Muscle of arm (tissue), 12 donors: ENCODE measurements around the gene GPS2. TPM values are rescaled to one million over a fixed set of nuclear protein-coding genes. Genes with fewer than 3 reads are reported as not detected.
"Not testable (repeated sequence)": the region's sequence is repeated elsewhere in the genome, so short reads cannot be mapped to it uniquely, and the experiment has no call there.

Experiments used
- DNase-seq: peaks from one replicate; pipeline ENCODE4 v3.0.0-alpha.2; 2013
- polyA plus RNA-seq, 12 donors: library from polyadenylated mRNA; unstranded; fragments of 120-200 nt; gene quantifications; one replicate each; pipeline ENCODE4 v1.2.1, GENCODE V29; 2013; ENCODE audit not compliant: insufficient read length in 12 of 12

Gene GPS2
- polyA plus RNA-seq, 12 donors, result 56.0 to 125 (median 60.5) TPM; not detected in 1

DNA sequence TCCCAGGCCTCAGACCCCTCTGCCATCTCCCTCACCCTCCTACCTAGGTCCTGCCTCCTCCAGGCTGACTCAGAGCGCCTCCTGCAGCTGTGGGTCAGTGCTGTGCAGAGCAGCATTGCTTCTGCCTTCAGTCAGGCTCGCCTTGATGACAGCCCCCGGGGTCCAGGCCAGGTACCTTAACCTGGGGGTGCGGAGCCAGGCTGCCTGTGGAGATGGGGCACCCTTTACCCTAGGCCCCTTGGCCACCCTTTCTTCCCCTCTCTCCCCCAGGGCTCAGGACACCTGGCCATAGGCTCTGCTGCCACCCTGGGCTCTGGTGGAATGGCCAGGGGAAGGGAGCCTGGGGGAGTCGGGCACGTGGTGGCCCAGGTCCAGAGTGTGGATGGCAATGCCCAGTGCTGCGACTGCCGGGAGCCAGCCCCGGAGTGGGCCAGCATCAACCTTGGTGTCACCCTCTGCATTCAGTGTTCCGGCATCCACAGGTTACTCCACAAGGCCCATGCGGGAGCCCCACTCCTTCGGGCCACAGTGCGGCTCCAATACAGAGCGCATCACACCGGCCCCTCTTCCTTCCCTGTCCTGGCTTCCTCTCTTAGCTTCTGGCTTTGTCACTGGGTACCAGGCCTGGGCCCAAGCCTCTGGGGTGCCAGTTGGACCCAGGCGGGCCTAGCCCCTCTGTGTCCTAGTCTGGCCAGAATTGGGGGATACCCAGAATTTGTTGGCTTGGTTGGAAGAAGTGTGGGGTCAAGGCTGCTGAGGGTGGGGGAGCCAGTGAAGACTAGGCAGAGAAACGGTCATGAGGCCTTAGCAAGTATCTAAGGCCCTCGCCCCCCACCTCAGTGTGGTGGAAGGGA, 31.8 kb upstream of the GPS2 start:
- no peak for DNase-seq

DNA sequence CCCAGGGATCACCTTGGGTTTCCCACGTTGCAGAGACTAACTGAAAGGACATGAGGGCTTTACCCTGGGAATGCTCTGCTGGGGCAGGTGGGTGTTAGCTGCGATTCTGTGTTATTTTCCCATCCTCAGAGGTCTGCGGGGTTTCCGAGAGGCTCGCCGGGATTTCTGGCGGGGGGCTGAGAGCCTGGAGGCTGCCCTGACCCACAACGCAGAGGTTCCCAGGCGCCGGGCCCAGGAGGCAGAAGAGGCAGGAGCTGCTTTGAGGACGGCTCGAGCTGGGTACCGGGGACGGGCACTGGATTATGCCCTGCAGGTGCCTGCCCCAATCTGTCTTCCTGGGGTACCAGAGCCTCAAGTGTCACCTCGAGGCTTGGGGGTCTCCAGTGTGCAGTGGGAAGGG, 28.1 kb upstream of the GPS2 start:
- no peak for DNase-seq

DNA sequence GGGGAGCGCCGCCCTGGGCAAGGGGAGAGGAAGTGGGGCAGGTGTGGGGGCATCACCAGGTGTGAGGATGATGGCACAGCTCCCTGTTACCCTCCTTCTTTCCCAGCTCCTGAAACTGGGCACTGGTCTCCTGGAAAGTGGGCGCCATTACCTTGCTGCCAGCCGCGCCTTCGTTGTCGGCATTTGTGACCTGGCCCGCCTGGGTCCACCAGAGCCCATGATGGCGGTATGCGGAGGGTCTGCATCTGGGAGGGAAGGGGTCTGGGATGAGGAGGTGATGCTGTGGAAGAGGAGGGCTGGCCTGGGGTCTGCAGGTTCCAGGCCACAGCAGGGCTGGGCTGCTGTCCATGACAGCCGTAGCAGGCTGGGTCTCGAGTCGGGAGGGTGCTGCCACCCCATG, 26.7 kb upstream of the GPS2 start:
- no peak for DNase-seq

DNA sequence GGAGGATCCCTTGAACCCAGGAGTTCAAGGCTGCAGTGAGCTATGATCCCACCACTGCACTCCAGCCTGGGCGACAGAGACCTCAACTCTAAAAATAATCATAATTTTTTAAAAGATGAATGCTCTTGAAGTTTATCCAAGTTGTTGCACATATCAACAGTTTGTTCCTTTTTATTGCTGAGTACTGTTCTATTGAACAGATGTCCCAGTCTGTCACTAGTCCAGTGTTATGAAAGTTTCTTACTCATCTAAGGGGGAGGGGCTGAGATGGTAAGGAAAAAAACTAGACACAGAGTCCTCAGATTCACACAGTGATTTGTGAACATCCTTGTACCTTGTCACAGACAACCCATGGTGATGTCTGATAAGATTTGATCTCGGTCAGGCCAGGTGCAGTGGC, 25.0 kb upstream of the GPS2 start:
- no peak for DNase-seq

DNA sequence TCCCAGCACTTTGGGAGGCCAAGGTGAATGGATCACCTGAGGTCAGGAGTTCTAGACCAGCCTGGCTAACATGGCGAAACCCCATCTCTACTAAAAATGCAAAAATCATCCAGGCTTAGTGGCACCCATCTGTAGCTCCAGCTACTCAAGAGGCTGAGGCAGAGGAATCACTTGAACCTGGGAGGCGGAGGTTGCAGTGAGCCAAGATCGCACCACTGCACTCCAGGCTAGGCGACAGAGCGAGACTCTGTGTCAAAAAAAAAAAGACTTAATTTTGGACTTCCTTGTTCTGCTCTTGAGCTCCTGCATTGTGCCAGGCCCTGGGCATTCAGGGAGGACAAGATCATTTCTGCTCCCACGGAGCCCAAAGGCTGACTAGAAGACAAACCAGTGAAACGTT, 22.4 kb upstream of the GPS2 start:
- not testable (repeated sequence) for DNase-seq

DNA sequence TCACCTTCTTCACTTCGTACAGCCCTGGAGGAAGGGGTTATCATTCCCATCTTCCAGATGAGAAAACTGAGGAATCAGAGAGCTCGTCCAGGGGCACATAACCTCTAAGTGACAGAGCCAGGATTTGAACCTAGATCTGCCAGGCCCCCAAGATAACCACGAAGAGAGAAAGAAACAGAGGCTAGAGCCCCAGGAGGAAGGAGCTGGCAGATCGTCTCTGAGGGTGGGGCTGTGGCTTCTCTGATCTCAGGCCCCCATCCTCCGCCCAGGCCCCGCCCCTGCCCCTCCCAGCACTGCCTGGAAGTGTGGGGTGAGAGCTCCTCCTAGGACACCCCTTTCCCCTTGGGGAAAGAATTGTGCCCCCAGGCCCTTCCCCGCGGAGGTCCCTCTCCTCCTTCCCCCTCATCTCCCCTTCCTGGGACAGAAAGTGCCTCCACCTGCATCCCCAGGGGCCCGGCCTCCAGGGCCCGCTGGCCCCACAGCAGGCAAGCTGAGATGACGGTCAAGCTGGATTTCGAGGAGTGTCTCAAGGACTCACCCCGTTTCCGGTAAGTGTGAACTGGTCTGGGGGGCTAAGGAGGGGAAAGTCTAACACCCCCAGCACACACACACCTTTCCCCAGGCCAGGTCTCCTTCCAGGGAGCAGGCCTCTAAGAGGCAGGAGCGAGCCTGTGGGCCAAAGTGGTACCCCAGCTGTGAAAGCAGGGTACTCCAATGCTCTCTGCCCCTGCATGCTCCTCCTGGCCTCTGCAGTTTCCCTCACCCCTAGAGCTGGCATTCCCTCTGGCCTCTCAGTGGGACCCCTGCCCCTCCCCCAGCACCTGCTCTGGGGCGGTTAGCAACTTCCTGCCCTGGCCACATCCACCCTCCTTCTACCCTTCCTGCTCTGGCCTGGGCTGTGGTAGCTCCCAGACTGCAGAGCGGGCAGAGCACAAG, 21.3 kb upstream of the GPS2 start, which contains the start of gene ACAP1:
TSS of gene ACAP1 (plus strand) at position 290 of the 936 bp plus-strand sequence. CDS start at position 496, 206 bp downstream.
- no peak for DNase-seq

DNA sequence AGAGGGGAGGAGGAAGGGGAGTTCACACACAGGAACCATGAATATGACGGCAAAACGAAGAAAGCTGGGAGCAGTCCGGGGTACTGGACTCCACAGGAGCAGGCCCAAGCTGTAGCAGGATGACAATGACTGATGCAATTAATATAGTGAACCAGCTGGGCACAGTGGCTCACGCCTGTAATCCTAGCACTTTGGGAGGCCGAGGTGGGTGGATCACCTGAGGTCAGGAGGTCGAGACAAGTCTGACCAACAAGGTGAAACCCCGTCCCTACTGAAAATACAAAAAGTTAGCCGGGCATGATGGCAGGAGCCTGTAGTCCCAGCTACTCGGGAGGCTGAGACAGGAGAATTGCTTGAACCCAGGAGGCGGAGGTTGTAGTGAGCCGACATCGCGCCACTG, 20.6 kb upstream of the GPS2 start:
- DNase-seq, result not testable (repeated sequence)

DNA sequence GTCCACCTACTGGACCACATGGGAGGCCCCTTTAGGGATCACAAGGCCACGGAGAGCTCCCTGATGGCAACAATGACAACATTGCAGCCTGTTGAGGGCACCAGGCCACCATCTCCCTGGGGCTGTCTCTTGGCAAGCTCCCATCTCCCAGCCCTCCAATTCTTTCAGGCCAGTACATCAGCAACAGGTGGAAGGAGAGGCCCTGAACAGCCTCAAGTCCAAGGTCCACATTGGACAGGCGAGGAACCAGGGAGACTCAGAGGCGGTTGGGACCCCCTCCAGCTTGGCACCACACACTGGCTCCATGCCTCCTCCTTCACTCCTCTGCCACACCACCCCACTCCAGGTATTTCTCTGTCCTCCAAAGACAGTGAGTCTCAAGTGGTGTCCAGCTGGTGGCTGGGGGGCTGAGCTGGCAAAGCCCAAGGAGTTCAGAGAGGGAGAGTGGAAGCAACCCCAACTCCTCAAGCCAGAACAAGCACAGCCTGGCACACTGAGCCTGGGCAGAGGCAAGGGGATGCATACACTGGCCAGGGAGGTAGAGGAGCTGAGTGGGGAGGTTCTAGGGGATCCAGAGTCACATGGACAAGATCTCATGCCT, 19.9 kb upstream of the GPS2 start:
- DNase-seq, result no peak

DNA sequence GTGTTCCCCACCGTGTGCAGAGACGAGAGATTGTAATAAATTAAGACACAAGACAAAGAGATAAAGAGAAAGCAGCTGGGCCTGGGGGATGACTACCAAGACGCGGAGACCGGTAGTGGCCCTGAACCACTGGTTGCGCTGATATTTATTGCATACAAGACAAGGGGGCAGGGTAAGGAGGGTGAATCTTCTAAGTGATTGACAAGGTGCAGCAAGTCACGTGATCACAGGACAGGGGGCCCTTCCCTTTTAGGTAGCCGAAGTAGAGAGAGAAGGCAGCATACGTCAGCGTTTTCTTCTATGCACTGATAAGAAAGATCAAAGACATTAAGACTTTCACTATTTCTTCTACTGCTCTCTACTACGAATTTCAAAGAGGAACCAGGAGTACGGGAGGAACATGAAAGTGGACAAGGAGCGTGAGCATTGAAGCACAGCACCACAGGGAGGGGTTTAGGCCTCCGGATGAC, 17.5 kb upstream of the GPS2 start:
- not testable (repeated sequence) for DNase-seq

DNA sequence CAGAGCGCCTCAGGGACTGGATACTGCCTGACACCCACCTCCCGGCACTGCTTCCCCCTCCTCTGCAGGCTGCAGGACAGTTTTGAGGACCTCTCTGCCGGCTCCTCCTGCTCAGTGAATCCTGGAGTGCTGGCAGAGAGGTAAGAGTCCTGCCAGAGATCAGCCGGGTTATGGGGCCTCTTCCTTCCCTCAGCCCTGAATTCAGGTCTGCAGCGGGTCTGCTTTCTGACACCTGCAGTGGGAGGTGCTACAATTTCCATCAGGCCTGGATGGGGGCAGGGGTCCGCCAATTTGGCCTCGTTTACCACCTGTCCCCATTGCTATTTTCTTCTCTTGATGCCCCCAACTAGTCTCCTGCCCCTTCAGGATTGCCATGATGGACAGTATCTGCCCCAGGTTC, 17.0 kb upstream of the GPS2 start:
- no peak for DNase-seq

DNA sequence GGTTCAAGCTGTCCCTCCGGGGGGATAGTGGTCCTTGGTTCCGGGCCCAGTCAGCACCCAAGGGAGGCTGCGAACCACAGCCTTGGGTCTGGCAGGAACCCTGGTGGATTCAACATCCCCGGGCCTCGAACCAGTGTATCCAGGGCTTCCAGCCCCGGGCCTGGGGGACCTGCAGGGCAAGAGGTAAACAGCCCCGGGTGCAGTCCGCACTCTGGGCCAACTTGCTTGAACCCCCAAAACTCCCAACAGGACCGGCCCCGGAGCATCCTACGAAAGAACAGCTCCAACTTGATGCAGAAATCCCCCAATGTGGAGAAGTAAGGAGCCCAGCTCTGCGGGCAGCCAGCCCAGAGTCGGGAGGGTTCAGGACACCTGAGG, 15.5 kb upstream of the GPS2 start:
- DNase-seq, result no peak

DNA sequence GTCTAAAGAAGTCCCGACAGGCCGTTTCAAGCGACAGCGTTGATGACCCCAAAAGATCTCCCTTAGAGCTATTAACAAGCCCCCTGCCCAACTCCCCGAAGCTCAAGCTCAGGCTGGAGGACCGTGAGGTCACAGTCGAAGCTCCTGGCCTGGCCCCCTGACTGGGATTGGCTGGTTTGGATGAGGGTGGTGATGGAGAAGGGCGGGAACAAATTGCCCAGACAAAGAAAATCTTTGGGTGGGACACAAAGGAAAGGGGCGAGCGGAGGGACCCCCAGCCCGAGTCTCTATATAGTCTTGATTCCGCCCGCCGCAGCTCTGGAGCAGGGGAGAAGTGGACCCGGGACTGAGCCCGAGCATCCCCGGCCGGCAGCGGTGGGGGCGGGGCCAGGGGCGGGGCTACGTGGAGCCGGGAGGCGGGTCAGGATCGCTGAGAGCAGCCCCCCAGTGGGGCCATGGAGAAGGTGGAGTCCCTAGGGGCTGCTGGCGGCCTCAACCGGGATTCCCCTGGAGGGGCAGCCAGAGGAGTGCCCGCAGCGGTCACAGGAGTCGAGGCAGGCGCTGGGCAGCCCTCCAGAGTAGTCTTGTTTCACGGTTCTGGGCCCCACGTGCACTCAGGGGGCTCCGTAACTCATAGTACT, 15.0 kb upstream of the GPS2 start:
- peak; percentile 90 for DNase-seq

DNA sequence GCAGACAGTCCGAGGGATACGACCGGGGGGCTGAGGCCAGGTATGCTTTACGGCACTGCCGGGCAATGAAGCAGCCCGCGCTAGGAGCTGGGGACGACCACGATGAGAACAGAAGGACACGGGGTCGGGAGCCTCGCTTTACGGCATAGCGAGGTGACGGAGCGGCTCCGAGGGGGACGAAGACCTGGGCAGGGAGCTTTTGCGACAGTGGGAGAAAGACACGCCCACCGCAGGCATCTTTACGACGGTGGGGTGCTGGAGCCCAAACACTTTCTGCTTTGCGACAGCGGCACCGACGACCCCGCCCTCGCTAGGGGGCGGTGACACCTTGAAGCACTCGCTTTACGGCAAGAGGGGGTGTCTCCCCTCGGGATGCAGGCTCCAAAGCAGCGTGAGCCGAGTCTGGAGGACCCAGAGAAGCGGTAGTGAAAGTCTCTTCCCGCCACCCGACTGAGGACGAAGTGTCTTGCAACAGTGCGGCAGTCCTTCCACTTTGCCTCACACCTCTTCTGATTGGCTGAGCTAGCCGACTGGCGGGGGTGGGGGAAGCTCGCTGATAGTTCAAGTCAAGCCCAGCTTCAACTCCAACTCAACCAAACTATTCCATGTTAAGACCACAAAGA, 14.3 kb upstream of the GPS2 start:
- peak; percentile 99 for DNase-seq

DNA sequence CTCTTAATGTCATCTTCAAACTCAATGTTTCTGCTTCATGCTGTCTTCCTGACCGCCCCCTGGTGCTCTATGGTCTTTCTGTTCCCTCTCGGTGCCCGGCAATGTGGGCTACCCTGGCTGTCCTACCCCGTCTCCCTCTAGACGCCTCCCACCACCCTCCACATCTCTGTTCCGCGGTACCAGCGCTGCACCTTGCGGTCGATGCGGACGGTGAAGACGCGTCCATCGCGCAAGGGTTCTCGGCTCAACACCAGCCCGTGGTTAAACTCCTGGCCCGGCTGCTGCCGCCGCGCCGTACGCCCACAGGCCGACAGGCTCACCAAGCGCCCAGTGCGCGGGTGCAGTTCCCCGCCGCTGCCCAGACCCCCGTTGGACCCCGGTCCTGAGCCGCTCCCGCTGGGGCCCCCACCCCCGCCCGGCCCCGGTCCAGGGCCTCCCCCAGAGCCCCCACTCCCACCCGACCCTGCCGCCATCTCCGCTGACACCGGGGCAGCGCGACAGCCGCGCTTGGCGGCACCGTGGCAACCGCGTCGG, 13.7 kb upstream of the GPS2 start, which contains the start of gene NEURL4:
TSS of gene NEURL4 (minus strand) at position 496 of the 534 bp plus-strand sequence. CDS start at position 473, 23 bp downstream.
- no peak for DNase-seq

DNA sequence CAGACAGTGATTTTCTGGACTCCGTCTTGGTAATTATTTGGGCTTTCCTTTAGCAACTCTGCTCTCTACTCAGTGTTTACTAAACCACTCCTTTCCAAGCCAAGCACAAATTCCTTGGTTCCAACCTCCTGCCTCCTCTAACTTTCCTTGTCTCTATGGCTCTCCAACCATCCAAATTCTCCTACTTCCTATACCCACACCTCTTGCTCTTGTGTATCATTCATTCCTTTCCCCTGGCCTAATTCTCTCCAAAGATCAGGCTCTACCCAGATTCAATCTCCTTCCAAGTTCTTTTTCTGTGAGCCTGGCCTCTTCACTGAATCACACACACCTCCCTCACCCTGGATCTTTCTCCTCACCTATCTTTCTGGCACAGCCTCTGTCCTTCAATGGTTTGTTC, 12.8 kb upstream of the GPS2 start:
- no peak for DNase-seq

DNA sequence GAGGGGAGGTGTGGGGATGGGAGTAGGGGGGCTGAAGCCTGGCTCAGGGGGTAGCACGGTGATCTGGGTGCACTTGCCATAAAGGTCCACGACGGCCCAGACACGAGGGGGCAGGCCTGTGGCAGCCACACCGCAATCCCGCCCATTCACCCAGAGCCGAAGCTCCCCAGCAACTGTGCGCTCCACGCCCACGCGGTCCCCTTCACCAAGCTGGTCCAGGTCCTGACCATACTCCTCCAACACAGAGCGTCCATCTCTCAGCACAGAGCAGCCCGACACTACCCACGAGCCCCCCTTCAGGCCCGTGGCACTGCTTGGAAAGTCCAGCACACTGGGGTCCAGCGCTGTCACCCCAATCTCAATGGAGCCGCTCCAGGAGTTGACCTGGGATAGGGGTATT, 12.3 kb upstream of the GPS2 start:
- DNase-seq, result no peak

DNA sequence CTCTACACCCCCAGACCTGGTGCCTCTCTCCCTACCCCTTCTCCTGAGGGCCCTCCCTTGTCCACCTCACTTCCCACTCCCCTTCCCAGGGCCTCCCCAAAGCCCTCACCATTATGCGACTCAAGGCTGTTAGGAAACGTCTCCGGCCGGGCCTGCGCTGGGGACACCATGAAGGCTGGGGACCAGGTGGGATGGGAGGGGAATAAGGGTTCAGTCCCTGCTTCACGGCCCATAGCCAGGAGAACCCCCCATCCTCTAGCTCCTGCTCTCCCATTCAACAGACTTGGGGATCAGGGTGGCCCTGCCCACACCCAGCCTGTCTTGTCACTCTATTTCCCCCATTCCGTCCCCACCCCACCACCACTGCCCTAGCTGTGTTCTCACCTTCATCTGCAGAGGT, 11.9 kb upstream of the GPS2 start:
- DNase-seq, result no peak

DNA sequence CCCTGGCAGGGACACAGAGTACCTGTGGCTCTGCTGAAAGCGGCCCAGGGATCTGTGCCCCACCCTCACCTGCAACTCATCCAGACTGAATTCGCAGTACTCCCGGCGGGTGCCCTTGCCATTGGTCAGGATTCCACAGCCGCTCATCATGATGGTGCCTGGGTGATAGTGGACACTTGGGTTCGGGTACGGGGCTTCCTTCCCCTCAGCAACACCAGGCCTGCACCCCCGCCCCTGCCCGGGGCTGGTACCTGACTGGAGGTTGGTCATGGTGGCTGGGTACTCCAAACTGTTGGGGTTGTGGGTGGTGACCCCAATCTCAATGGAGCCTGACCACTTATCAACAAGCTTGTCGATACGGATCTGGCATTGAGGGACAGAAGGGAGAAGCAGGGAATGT, 11.0 kb upstream of the GPS2 start:
- DNase-seq, result no peak

DNA sequence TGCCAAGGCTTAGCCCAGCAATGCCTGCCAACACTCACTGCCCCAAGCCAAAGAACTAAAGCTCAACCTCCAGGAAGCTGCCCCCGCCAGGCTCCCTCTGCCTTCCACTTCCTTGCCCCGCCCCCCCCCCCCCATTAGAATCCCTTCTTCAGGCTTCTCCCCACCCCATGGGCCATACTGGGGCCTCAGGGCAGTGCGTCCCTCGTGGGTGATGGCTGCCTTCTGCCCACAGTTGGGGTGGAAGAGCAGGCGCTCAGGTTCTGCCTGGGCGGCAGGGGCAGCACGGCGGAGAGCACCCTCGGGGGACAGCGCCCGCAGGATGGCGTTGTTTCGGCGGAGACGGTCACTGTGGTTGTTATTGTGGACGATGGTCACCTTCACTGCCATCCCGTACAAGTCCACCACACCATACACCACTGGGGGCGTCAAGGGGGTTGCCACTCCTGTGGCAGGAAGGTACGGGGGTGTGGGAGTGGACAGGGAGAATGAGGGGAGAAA, 9.9 kb upstream of the GPS2 start:
- DNase-seq, result no peak

DNA sequence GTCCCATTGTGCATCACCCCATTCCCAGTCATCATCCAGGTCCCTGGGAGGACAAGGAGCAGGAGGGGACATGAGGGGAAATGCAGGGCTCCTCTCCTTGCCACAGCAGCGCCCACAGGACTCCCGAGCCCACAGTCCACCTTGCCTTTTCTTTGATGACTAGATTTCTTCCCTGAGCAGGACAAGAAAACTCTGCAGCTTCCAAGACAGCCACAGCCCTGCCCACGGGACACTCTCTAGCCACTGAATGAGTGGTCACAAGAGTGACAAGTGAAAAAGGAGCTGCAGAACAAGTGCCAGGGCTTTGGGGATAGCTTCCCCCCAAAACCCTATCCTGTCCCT, 9.2 kb upstream of the GPS2 start:
- no peak for DNase-seq
